GM18519 (cell line): ENCODE data around the gene SLC25A21.

Experiments
- ATAC-seq: cut with Tn5 transposase; IDR thresholded peaks from one replicate; pipeline ENCODE4 v1.9.1; 2021; ENCODE audit warnings: mild to moderate bottlenecking, moderate library complexity; ENCODE audit not compliant: unreplicated experiment, low FRiP score

Gene SLC25A21

DNA sequence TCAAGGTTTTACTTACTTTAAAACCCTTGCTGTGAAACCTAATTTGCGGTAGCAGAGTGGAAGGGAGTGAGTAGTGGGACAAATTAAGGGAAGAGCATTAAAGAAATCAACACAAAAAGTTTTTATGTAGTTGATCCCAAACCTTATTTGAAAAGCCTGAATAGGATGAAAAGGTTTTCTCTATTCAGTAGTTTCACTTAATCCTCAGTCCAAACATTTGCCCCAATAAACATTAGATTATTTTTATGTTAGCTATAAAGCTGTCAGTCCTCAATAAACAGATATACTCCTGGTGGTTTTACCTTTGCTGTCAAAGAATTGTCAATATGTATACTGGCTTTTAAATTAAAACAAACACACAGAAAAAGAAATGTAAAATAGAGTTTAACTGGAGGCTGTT is 374.8 kb downstream of the SLC25A21 start:
- no peak for ATAC-seq

GRCh38 chr14:36791402-36791801 is 381.0 kb downstream of the SLC25A21 start:
- no peak for ATAC-seq

DNA sequence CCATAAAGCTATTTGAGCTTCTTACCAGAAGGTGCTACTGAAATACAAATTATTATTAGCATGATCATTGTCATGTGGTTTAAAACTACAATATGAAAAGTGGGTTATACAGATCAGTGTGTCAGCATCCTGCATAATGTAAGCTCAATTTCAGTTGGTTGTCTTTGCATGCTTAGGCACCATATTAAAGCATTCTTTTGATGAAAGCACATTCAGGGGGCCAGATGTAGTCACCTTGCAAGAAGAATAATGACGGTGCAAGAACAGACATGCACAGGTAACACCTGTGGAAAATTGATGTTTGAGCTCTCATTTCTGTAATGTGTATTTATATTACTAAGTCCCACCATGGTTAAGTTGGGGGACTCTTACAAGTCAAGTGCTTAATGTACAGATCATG is 386.9 kb downstream of the SLC25A21 start:
- ATAC-seq, result no peak

- no peak for ATAC-seq
Observed at GRCh38 chr14:36784541-36784940, 387.9 kb downstream of the SLC25A21 start.

DNA sequence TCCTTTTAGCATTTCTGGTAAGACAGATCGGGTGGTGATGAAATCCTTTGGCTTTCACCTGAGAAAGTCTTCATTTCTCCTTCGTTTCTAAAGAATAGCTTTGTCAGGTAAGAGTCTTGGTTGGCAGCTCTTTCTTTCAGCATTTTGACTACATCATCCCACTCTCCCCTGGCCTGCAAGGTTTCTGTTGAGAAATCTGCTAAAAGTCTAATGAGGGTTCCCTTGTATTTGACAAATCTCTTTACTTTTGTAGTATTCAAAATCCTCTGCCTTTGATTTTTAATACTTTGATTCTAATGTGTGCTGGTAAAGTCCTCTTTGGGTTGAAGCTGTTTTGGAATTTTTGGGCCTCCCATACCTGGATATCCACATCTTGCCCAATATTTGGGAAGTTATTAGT is 390.5 kb downstream of the SLC25A21 start:
- no peak for ATAC-seq

GRCh38 chr14:36773558-36773957 is 398.8 kb downstream of the SLC25A21 start:
- ATAC-seq, result no peak

GRCh38 chr14:36773136-36773540 is 399.3 kb downstream of the SLC25A21 start:
- no peak for ATAC-seq

- ATAC-seq, result no peak
Observed at GRCh38 chr14:36771028-36771640, 401.3 kb downstream of the SLC25A21 start.

DNA sequence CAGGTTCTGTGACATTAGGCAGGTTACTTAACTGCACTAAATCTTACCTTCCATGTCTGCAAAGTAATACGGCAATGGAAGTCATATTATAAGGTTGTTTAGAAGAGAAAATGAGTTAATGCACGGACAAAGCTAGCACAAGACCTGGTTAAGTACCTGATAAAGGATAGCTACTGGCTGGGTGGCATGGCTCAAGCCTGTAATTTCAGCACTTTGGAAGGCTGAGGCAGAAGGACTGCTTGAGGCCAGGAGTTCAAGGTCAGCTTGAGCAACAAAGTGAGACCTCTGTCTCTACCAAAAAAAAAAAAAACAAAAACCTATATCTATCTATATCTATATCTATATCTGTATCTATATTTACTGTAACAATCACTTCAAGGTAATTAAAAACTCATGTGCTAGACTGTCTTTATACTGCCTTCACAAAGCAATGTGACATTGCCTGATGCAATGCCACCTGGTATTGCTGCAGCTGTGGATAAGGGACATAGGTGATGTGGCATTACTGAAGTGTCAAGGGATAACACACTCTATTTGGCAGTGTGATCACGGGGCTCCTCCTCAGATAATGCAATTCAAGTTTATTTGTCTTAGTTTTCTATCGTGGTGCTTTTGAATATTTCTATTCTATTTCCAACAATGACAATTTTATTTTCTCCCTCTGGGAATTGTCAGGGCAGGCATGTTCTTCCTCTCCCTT is 403.6 kb downstream of the SLC25A21 start:
- no peak for ATAC-seq

DNA sequence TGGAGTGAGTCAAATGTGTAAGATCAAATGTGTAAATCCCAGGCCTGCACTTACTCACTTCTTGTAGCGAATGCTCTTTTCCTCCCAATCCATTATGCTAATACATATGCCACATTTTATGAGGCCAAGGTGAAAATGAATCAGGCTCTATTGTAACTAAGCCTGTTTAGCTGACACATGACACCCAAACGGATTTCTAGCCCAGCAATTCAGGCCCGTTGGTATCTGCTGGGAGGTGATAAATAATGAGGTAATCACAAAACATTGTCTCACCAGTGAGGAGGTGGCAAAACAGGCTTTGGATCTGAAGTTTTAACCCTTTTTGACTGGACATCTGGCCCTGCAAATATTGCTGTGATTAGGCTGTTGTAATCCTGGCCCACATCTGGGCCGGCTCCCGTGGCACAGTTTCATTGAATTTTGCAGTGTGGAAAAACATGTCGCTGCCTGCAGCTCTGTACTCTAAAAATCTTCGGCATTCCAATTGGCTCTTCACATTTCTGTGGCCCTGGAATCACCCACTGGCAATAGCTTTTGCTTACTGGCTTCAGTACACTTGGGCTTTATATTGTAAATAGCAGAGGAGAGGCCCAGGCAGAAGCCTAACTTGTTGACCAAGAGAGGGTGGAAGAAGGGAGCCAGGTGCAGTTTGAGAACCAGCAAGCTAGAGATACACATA is 404.7 kb downstream of the SLC25A21 start:
- ATAC-seq, result no peak

DNA sequence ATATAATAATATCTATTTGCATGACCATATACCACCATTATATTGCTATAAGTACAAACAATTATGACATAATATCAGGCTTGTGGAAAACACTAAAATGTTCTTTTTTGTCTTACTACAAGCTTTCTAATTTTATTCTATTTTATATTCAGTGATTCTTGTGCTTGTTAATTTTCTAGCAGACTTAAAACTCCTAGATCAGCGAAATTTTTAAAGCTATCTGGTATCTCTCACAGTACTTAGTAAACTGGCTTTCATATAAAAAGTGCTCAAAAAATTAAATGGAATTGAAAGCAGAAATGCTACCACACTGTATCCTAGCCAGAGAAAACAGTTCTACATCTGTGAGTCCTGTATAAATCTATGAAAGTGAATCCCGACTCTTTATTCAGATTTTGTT is 405.4 kb downstream of the SLC25A21 start:
- ATAC-seq, result no peak

- ATAC-seq, result no peak
Observed at GRCh38 chr14:36757734-36758601, 414.4 kb downstream of the SLC25A21 start.

- ATAC-seq, result no peak
Observed at GRCh38 chr14:36756226-36756625, 416.2 kb downstream of the SLC25A21 start.

GRCh38 chr14:36755756-36756155 is 416.6 kb downstream of the SLC25A21 start:
- no peak for ATAC-seq

GRCh38 chr14:36751920-36752319 is 420.5 kb downstream of the SLC25A21 start:
- ATAC-seq, result no peak

DNA sequence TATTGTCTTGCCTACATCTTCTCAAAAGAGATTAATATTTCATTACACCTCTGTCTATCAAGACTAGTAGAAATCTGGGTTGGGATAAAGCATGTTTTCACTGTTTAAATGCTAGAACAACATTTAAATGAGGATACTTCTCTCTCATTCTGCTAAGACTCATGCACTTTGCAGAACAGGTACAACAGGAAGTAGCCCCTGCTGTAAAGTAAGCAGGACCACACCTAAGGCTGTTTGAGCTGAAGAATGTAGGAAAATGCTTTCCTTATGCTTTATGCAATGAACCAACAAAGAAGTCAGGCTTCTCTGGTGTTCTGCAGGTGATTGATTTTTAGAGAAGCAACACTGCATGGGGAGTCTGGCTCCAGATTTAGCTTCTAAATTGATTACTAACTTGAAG is 421.3 kb downstream of the SLC25A21 start:
- no peak for ATAC-seq

- no peak for ATAC-seq
Observed at GRCh38 chr14:36750244-36750643, 422.2 kb downstream of the SLC25A21 start.

DNA sequence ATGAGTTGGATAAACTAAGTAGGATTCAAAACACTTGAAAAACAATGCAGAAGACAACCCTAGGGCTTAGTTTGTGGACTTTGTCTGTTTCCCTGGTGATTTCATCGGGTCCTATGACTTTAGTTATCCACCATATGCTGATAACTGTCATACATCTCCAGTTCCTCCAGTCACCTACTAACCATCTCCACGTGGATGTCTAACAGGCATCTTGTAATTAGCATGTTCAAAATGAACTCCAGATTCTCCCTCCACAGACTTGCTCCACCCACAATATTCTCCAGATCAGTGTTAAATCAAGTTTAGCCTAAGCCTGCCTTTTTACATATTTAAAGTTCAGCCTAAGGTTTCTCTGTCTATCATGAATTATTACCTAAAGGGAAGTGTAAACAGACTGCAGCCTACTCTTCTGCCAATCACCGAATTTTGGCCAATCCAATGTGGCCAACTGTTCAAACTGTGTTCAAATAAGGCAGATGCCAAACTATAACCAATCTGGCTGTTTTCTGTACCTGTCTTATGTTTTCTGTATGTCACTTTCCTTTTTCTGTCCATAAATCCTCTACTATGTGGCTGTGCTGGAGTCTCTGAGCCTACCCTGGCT is 423.7 kb downstream of the SLC25A21 start:
- no peak for ATAC-seq

DNA sequence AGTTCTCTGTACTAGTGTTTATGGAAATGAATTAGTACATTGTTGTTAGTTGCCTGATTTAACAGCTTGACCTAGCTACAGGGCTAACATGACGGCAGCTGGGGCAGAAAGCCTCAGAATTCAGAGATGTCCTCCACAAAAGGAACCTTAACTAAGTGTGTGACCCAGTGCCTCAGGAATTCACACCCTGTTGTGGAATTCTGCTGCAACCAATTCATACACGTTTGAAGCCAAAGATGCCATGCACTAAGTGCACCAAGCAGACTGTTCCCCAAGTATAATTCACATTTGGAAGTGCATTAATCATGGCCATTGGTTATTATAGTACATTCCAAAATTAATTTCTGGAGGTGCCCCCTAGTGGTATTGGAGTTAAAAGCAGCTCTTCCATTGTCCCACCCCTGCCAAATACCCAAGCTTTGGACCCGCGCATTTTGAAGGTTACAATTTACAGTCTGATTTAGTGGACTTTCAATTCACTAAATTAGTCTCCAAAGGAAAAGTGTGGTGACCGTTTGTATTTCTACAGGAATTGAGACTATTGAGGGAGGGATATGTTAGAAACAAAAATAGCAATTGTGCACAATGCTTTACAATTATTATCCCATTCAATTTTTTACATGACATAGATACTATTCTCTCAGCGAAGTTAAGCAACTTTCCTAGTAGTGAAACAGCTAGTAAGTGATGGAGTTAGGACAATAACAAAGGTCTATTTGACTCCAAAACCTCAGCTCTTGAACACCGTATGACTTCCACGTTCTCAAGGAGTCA is 424.8 kb downstream of the SLC25A21 start:
- ATAC-seq, result no peak

DNA sequence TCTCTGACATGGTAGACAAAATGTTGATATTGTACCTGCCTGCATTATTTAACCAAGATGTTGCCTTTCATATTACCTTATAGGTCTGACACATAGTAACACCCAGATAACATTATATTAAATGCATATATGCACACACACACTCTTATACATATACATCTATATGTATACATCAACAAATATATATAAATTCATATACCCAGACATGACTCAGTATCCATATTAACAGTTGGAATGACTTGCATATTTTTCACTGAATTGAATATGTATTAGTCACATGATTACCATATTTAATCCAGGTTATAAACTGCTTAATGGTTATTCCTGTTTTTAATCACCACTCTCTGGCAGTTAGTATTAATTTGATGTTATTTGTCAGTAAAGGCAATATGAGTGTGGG is 425.5 kb downstream of the SLC25A21 start:
- no peak for ATAC-seq
